Measurements from ENCODE around the gene SLC39A11.

Gene SLC39A11

GRCh38 chr17:72882426-72882825 lies 210.1 kb downstream of the SLC39A11 start:
- DNase-seq (ENCODE audit: low read depth in 2 of 3, low spot score in 2 of 3) = no peak

DNA sequence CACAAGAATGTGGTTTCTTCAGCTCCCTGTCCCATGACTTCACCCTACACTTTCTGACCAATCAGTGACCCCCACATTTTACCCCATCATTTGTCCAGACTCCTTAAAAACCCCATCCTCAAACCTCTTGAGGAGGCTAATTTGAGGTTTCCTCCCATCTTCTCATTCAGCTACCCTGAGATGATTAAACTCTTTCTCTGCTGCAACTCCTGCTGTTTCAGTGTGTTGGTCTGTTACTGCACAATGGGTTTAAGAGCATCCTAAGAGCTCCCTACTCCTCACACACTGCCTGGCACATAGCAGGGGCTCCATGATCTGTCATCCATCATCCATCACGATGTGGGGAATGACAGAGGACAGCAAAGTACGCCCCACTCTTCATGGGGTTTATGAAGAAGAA lies 212.6 kb downstream of the SLC39A11 start:
- no peak for DNase-seq (ENCODE audit: low read depth in 2 of 3, low spot score in 2 of 3)

- no peak for DNase-seq (ENCODE audit: low read depth in 2 of 3, low spot score in 2 of 3)
Observed at GRCh38 chr17:72878975-72879660, 213.4 kb downstream of the SLC39A11 start.

- no peak for DNase-seq (ENCODE audit: low read depth in 2 of 3, low spot score in 2 of 3)
Observed at GRCh38 chr17:72877348-72877747, 215.1 kb downstream of the SLC39A11 start.

GRCh38 chr17:72876413-72876812 lies 216.1 kb downstream of the SLC39A11 start:
- DNase-seq (ENCODE audit: low read depth in 2 of 3, low spot score in 2 of 3) = no peak

DNA sequence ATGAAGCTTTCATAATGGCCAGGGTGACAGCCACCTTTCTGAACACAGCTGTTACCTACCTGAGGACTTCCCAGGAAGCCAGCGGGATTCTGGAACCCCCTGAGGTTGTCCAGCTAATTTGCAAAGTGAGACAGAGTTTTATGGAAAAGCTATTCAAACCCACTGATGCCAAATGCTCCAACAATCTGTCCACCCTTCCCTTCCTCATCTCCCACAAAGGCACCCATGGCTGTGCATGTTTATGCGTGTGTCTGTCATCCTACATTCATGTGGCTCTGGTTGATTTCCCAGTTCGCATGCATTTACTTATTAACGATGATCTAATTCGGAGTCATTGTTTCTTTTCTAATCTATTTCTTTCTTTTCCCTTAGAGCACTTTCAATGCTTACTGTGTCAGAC lies 217.1 kb downstream of the SLC39A11 start:
- DNase-seq (ENCODE audit: low read depth in 2 of 3, low spot score in 2 of 3) = no peak

- DNase-seq (ENCODE audit: low read depth in 2 of 3, low spot score in 2 of 3) = no peak
Observed at GRCh38 chr17:72872396-72872795, 220.1 kb downstream of the SLC39A11 start.

- no peak for DNase-seq (ENCODE audit: low read depth in 2 of 3, low spot score in 2 of 3)
Observed at GRCh38 chr17:72870367-72870985, 222.0 kb downstream of the SLC39A11 start.

DNA sequence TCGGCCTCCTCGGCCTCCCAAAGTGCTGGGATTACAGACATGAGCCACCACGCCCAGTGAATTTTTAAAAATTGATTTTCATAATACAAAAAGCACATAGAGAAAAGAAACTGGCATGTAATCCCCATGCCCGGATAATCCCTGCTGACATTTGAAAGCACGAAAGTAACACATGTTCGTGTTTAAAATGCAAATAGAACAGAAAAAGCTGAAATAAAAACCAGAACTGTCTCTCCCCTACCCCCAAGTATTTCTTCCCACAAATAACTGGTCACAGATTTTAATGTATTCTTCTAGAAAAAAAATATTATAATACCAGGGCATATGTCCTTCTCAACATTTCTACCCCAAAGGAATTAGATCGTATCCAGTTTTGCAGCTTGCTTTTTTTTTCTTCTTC lies 222.9 kb downstream of the SLC39A11 start:
- no peak for DNase-seq (ENCODE audit: low read depth in 2 of 3, low spot score in 2 of 3)

DNA sequence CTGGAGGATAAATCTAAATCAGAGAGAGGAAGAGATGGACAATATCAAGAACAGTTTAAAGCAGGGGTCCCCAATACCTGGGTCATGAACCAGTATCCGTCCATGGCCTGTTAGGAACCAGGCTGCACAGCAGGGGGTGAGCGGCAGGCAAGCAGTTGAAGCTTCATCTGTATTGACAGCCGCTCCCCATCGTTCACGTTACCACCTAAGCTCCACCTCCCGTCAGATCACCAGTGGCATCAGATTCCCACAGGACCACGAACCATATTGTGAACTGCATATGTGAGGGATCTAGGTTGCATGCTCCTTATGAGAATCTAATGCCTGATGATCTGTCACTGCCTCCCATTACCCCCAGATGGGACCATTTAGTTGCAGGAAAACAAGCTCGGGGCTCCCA lies 226.5 kb downstream of the SLC39A11 start:
- no peak for DNase-seq (ENCODE audit: low read depth in 2 of 3, low spot score in 2 of 3)

DNA sequence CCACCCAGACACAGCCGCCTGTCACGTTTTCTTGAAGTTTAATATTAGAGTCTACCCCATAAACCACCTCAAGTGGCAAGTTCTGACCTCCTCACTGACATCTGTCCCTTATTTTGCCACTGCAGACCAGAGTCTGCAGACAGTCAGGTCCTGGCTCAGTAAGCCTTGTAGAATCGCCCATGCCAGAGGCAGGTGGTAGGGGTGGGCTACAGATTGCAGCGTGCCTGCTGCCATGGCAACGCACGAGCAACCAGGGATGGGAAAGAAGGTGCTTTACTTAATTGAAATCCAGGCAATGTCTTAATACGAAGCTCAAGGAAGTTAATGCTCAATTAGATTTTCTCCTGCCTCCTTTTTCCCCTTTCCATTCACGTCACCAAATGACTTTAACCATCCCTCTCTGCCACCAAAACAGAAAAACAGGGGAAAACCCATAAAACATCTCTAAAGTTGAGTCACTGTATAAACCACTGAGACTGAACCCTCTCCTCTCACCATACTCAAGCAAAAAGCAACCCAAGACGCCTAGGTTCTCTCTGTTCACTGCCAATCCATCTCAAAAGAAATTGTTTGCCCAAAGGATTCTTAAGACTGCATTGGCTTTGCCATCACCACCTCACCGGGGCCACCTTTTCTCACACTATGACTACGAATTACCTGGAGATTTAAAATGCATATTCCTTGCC lies 228.8 kb downstream of the SLC39A11 start:
- no peak for DNase-seq (ENCODE audit: low read depth in 2 of 3, low spot score in 2 of 3)

GRCh38 chr17:72862276-72862999 lies 230.1 kb downstream of the SLC39A11 start:
- DNase-seq (ENCODE audit: low read depth in 2 of 3, low spot score in 2 of 3) = no peak

- DNase-seq (ENCODE audit: low read depth in 2 of 3, low spot score in 2 of 3) = no peak
Observed at GRCh38 chr17:72861811-72862210, 230.7 kb downstream of the SLC39A11 start.

DNA sequence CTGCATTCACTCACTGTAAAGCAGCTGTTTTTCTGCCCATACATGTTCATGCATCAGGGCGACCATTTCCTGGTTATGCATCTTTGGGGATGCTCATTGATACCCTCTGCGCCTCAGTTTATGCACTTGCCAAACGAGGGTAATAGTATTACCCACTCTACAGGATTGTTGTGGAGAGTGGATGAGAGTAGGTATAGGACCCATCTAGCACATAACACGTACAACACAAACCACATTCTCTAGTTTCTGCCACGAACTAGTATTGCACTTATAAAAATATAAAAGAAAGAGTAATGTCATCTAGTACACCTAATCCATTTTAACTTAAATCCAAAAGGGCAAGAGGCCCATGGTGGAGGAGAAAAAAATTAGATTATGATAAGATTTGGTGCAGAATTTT lies 231.7 kb downstream of the SLC39A11 start:
- no peak for DNase-seq (ENCODE audit: low read depth in 2 of 3, low spot score in 2 of 3)

GRCh38 chr17:72858826-72859495 lies 233.5 kb downstream of the SLC39A11 start:
- DNase-seq (ENCODE audit: low read depth in 2 of 3, low spot score in 2 of 3) = no peak

GRCh38 chr17:72853440-72854415 lies 238.8 kb downstream of the SLC39A11 start:
- DNase-seq (ENCODE audit: low read depth in 2 of 3, low spot score in 2 of 3) = no peak

DNA sequence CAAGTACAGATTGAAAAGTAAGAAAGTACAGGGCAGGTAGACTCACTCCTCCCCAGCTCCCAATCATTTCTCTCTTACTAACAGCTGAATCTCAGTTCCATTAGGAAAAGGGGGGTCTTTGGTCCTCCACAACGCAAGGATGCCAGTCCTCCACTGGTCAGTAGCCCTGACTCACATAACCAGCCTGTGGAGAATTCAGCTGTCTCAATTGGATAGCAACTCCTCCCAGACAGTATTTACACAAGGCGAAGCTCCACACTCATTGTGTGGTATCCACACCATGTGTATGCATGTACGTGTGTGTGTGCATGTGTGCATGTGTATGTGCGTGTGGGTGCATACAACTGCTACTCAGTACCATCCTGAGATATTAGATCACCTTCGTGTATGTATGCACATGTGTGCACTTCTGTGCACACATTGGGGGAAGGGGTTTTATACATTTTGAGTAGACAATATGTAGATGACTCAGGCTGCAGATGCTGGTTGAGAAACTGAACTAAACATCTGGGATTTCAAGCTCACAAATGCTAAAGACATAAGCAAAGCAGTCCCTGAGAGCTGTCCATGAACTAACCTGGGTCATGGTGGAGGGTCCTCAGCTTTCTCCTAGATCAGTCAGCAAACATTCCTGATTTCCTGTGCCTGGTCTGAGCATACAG lies 240.1 kb downstream of the SLC39A11 start:
- no peak for DNase-seq (ENCODE audit: low read depth in 2 of 3, low spot score in 2 of 3)

GRCh38 chr17:72850410-72851118 lies 241.9 kb downstream of the SLC39A11 start:
- no peak for DNase-seq (ENCODE audit: low read depth in 2 of 3, low spot score in 2 of 3)

GRCh38 chr17:72846399-72846798 lies 246.1 kb downstream of the SLC39A11 start:
- DNase-seq (ENCODE audit: low read depth in 2 of 3, low spot score in 2 of 3) = no peak

Data from activated CD8-positive, alpha-beta memory T cell treated with anti-CD3 and anti-CD28 coated beads for 48 hours (primary cell).